ENCODE data around the gene FEN1. TPM values are rescaled to one million over a fixed set of nuclear protein-coding genes. Genes with fewer than 3 reads are reported as not detected.

The FEN1 gene
- total and polyA plus RNA-seq, 2 of the 8 experiments (the other 6 are each of a cell fraction or from before 2014, with no cell fraction given) = 52.6 to 86.1 TPM

GRCh38 chr11:61769169-61769920 lies 23.4 kb upstream of the FEN1 start:
- H2AK5ac ChIP-seq (ENCODE audit: low read depth, low read length) = no peak overlapping the region
- no peaks in the 10 kb centered on the region for H3K79me1 ChIP-seq (ENCODE audit: low read depth, low read length)
- H2BK5ac ChIP-seq (ENCODE audit: low read depth, low read length) = 0 out of 2 replicates have a peak overlapping the region, but pooled peaks have one; percentile 60
- H2BK120ac ChIP-seq (replicated peaks; ENCODE audit: low read depth, low read length) = no peak overlapping the region
- FAIRE-seq (no peak), DNase-seq (ENCODE audit: low read depth in 1 of 2, low spot score in 2 of 2) (no peak)
- H3K27me3 ChIP-seq (replicated peaks in 1 of 4; ENCODE audit: control insufficient read depth in 3 of 4, extremely low read depth in 1 of 4, insufficient read depth in 3 of 4, low read length in 3 of 4) = no peaks in the 10 kb centered on the region
- peaks cover 0 to 21% (median 15%) of the 10 kb centered on the region in 4 experiments; a peak in 5 of 7 replicates for H3K4me1 ChIP-seq (replicated peaks in 1 of 4; ENCODE audit: control insufficient read depth in 3 of 4, insufficient read depth in 4 of 4, low read length in 3 of 4)
- POLR2A ChIA-PET (ENCODE audit: partially characterized antibody) = interaction anchor here (1.0 kb wide), 1 partner anchor 11 kb away, joined by 5 read pairs; no protein-coding TSS in a partner anchor
- no peak overlapping the region; the same call in 1 of the 2 replicates for H3K27ac ChIP-seq (ENCODE audit: low read depth, low read length)
- H4K5ac ChIP-seq (ENCODE audit: insufficient read length, low read depth, low read length) = no peak overlapping the region
- H3K23ac ChIP-seq (ENCODE audit: insufficient read length) = no peak overlapping the region
- H2BK15ac ChIP-seq (ENCODE audit: low read length) = no peak overlapping the region; the same call in 1 of the 2 replicates
- no peak for TF ChIP-seq CEBPB (IDR thresholded peaks at IDR 0.05; ENCODE audit: low read depth, low read length)
- peak; percentile 56; the same call in 1 of the 2 replicates for TF ChIP-seq TEAD4 (IDR thresholded peaks at IDR 0.05; ENCODE audit: low read depth, low read length)
- TF ChIP-seq YY1 (IDR thresholded peaks at IDR 0.05; ENCODE audit: low read depth, low read length) = no peak
- 0 out of 2 replicates have a peak, but pooled peaks have one; percentile 32 for TF ChIP-seq SP1 (IDR thresholded peaks at IDR 0.05; ENCODE audit: low read depth, low read length)
- TF ChIP-seq CTCF (IDR thresholded peaks at IDR 0.05; ENCODE audit: control extremely low read depth in 1 of 3, insufficient read depth in 1 of 3, low read depth in 1 of 3, low read length in 3 of 3) = peak; percentile 36 to 44 (median 43)
- no peak overlapping the region for H3K4me3 ChIP-seq (ENCODE audit: extremely low read depth in 1 of 4, insufficient read depth in 2 of 4, low read depth in 3 of 4, low read length in 4 of 4)
- H3K18ac ChIP-seq (ENCODE audit: extremely low read depth, low read length) = no peak overlapping the region; the same call in none of the 2 replicates
- no peaks in the 10 kb centered on the region for H3K23me2 ChIP-seq (ENCODE audit: low read depth, low read length)
- H2AFZ ChIP-seq (ENCODE audit: low read length) = no peak overlapping the region
- WGBS, 2 experiments (ENCODE audit: extremely low coverage in 1 of 2, insufficient coverage in 1 of 2, insufficient read length in 1 of 2, insufficient replicate concordance in 2 of 2, low coverage in 1 of 2, low lambda C conversion rate in 2 of 2, missing lambda C conversion rate in 1 of 2) = 74% methylated on average over 23 of the region's 33 CpGs; no CpG with 5 or more reads in 1 of the 2 experiments
- CTCF ChIA-PET (ENCODE audit: partially characterized antibody) = interaction anchor here (0.8 to 5.3 kb wide), 5 partner anchors 13 to 63 kb away, joined by 3 to 26 read pairs (median 4); no protein-coding TSS in a partner anchor
- H3K79me2 ChIP-seq (ENCODE audit: control insufficient read depth in 1 of 2, insufficient read depth in 2 of 2, low read length in 2 of 2) = no peaks in the 10 kb centered on the region
- peak overlapping the region; percentile 60 for H4K8ac ChIP-seq (ENCODE audit: extremely low read depth, insufficient read depth, low read length)
- no peak overlapping the region for H4K91ac ChIP-seq (replicated peaks; ENCODE audit: insufficient read length, low read length)
- H3K9me3 ChIP-seq (ENCODE audit: insufficient read depth in 2 of 2, low read depth in 1 of 2, low read length in 1 of 2) = no peaks in the 10 kb centered on the region
- H3K4ac ChIP-seq (replicated peaks; ENCODE audit: insufficient read length, low read depth, low read length) = no peak overlapping the region
- H4K20me1 ChIP-seq (replicated peaks in 1 of 2; ENCODE audit: control insufficient read depth in 1 of 2, insufficient read depth in 2 of 2, low read length in 2 of 2) = no peaks in the 10 kb centered on the region
- H3K36me3 ChIP-seq (ENCODE audit: control insufficient read depth in 2 of 4, insufficient read depth in 4 of 4, low read length in 3 of 4) = no peaks in the 10 kb centered on the region
- no peak overlapping the region for H2BK20ac ChIP-seq (ENCODE audit: low read length)
- no peak overlapping the region for H2BK12ac ChIP-seq (ENCODE audit: low read depth, low read length)
- no peak overlapping the region for H3K4me2 ChIP-seq (ENCODE audit: insufficient read depth in 1 of 2, low read depth in 2 of 2, low read length in 2 of 2)
- no peak overlapping the region for H3K14ac ChIP-seq (ENCODE audit: insufficient read length)
- H3K9ac ChIP-seq (replicated peaks in 1 of 4; ENCODE audit: extremely low read depth in 1 of 4, low read depth in 3 of 4, low read length in 3 of 4) = no peak overlapping the region
- no peak overlapping the region for H3K56ac ChIP-seq (replicated peaks; ENCODE audit: insufficient read length, low read depth, low read length)
